Measurements from ENCODE around the gene METTL9. TPM values are rescaled to one million over a fixed set of nuclear protein-coding genes. Genes with fewer than 3 reads are reported as not detected.
"Not testable (repeated sequence)": the region's sequence is repeated elsewhere in the genome, so short reads cannot be mapped to it uniquely, and the experiment has no call there.

METTL9 gene
- total and polyA plus RNA-seq, 7 donors: 56.0 to 155 (median 108) TPM

DNA sequence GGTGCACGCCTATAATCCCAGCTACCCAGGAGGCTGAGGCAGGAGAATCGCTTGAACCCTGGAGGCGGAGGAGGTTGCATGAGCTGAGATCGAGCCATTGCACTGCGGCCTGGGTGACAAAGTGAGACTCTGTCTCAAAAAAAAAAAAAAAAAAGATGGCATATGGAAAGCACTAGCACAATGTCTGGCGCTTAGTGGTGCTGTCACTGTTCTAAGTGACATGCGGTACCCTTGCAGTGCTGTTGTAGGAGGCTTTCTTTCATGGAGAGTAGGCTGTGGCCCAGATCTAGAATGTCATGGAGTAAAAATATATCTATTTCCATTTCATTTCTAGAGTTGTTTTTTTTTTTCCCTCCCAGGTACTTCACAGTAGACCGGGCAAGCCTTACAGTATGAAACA, 14.6 kb upstream of the METTL9 start:
- H3K9me3 ChIP-seq: no peaks in the 10 kb centered on the region
- H3K36me3 ChIP-seq: no peaks in the 10 kb centered on the region
- intact Hi-C loops (cut with DNase I): loop anchor here (1.0 to 2.0 kb wide), 2 partner anchors 55 to 124 kb away; no protein-coding TSS in a partner anchor
- TF ChIP-seq, protein P1, sequence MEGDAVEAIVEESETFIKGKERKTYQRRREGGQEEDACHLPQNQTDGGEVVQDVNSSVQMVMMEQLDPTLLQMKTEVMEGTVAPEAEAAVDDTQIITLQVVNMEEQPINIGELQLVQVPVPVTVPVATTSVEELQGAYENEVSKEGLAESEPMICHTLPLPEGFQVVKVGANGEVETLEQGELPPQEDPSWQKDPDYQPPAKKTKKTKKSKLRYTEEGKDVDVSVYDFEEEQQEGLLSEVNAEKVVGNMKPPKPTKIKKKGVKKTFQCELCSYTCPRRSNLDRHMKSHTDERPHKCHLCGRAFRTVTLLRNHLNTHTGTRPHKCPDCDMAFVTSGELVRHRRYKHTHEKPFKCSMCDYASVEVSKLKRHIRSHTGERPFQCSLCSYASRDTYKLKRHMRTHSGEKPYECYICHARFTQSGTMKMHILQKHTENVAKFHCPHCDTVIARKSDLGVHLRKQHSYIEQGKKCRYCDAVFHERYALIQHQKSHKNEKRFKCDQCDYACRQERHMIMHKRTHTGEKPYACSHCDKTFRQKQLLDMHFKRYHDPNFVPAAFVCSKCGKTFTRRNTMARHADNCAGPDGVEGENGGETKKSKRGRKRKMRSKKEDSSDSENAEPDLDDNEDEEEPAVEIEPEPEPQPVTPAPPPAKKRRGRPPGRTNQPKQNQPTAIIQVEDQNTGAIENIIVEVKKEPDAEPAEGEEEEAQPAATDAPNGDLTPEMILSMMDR (IDR thresholded peaks at IDR 0.05): no peak
- TF ChIP-seq POLR2AphosphoS5 (IDR thresholded peaks at IDR 0.05) (no peak), POLR2A (IDR thresholded peaks at IDR 0.05) (no peak), EP300 (IDR thresholded peaks at IDR 0.05) (no peak)
- no peaks in the 10 kb centered on the region for H3K27me3 ChIP-seq
- no peak overlapping the region for H3K4me3 ChIP-seq
- DNase-seq: no peak
- no peaks in the 10 kb centered on the region for H3K4me1 ChIP-seq
- 91% methylated on average over 8 of the region's 8 CpGs for WGBS, 2 donors
- H3K27ac ChIP-seq: no peak overlapping the region

DNA sequence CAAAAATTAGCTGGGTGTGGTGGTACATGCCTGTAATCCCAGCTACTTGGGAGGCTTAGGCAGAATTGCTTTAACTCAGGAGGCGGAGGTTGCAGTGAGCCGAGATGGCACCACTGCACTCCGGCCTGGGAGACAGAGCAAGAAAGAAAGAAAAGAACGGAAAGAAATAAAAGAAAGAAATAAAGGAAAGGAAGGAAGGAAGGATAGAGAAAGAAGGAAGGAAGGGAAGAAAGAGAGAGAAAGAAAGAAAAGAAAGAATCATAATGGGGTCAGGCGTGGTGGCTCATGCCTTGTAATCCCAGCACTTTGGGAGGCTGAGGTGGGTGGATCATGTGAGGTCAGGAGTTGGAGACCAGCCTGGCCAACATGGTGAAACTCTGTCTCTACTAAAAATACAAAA, 10.8 kb upstream of the METTL9 start:
- intact Hi-C loops (cut with DNase I); H3K4me3 ChIP-seq; H3K36me3 ChIP-seq; DNase-seq; H3K4me1 ChIP-seq; H3K9me3 ChIP-seq; H3K27me3 ChIP-seq; H3K27ac ChIP-seq: not testable (repeated sequence)
- WGBS, 2 donors: 95% methylated on average over 5 of the region's 5 CpGs

DNA sequence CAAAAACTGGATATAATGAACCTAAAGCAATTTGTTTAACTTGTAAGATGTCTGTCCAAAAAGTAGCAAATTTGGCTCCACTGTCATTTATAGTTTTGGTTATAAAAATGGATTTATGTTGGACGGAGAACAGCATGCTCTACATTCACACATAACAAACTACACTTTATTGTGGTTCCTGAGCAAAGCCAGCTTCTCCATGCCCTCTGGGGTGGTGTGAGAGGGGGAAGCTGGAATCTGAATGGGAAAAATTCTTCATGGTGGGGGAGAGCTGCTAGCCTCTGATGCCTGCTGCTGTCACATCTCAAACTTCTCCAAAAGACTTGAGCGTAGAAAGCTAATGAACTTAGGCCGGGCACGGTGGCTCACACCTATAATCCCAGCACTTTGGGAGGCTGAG, 9.8 kb upstream of the METTL9 start:
- DNase-seq: no peak
- 86 to 88% methylated on average over 4 of the region's 4 CpGs for WGBS, 2 donors
- Histone ChIP-seq H3K27me3 (no peaks in the 10 kb centered on the region), H3K36me3 (no peaks in the 10 kb centered on the region), H3K4me3 (no peak overlapping the region), H3K27ac (no peak overlapping the region), H3K9me3 (no peaks in the 10 kb centered on the region), H3K4me1 (no peaks in the 10 kb centered on the region)
- intact Hi-C loops (cut with DNase I): no loop called here
- TF ChIP-seq EP300 (IDR thresholded peaks at IDR 0.05) (no peak), POLR2AphosphoS5 (IDR thresholded peaks at IDR 0.05) (no peak), POLR2A (IDR thresholded peaks at IDR 0.05) (no peak)
- TF ChIP-seq, protein P1 (IDR thresholded peaks at IDR 0.05): no peak

DNA sequence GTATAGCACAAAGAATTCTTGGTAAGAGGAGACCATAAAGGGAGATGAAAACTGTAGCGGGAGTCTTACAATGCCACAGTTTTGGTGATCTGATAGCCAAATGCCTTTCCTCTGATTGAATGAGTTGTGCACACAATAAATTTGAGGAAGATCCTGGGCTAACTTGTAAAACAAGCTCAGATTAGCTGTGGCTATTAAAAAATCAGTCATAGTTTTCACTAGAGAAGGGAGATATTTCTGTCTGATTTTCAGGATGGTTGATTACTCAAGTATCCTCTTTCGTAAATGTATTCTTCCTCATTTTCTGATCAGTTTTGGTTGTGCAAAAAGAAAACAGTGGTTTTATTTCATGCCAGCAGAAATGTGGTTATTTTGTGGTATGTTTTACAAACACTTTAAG, 9.1 kb upstream of the METTL9 start:
- WGBS, 2 donors: 75 to 83% methylated on average over 2 of the region's 2 CpGs
- intact Hi-C loops (cut with DNase I): no loop called here
- no peaks in the 10 kb centered on the region for H3K27me3 ChIP-seq
- TF ChIP-seq POLR2AphosphoS5 (IDR thresholded peaks at IDR 0.05) (no peak), EP300 (IDR thresholded peaks at IDR 0.05) (no peak), POLR2A (IDR thresholded peaks at IDR 0.05) (no peak)
- TF ChIP-seq, protein P1 (IDR thresholded peaks at IDR 0.05): no peak
- no peak overlapping the region for H3K4me3 ChIP-seq
- no peaks in the 10 kb centered on the region for H3K4me1 ChIP-seq
- no peaks in the 10 kb centered on the region for H3K9me3 ChIP-seq
- H3K36me3 ChIP-seq: no peaks in the 10 kb centered on the region
- H3K27ac ChIP-seq: no peak overlapping the region
- DNase-seq: no peak

DNA sequence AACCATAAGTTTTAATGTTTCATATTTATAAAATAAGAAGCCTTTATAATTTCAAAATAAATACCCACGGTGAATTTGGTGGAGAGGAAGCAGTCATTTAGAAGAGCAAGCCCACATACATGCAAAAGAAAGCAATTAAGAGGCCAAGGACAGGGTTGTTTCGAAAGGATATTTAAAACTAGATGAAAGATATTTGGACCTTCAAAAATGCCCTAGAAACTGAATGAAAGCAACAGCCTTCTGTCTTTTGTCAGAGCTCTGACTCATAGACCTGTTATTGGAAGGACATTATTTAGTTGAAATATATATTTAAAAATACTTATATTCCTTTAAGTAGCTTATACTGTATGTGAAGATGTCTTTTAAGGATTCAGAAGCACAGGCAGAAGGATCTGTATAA, 8.6 kb upstream of the METTL9 start:
- no peak for TF ChIP-seq EP300 (IDR thresholded peaks at IDR 0.05)
- TF ChIP-seq POLR2A (IDR thresholded peaks at IDR 0.05): no peak
- TF ChIP-seq POLR2AphosphoS5 (IDR thresholded peaks at IDR 0.05): no peak
- TF ChIP-seq, protein P1 (IDR thresholded peaks at IDR 0.05): no peak
- no peaks in the 10 kb centered on the region for H3K9me3 ChIP-seq
- H3K36me3 ChIP-seq: no peaks in the 10 kb centered on the region
- H3K27ac ChIP-seq: no peak overlapping the region
- H3K4me1 ChIP-seq: no peaks in the 10 kb centered on the region
- intact Hi-C loops (cut with DNase I): no loop called here
- WGBS, 2 donors: 55 to 63% methylated on average over 2 of the region's 2 CpGs
- no peaks in the 10 kb centered on the region for H3K27me3 ChIP-seq
- H3K4me3 ChIP-seq: no peak overlapping the region
- no peak for DNase-seq
